Amniotic epithelial cell (primary cell): ENCODE results near the gene CA12.
A peak's percentile ranks its signal among the peaks of the same experiment; 100 is the strongest.

Experiments used
- DNase-seq: peaks from one replicate; pipeline ENCODE4 v3.0.0-alpha.2; 2010; ENCODE audit warnings: low read depth

CA12 gene

GRCh38 chr15:63401714-63402497 is 20.3 kb upstream of the CA12 start:
- no peak for DNase-seq

DNA sequence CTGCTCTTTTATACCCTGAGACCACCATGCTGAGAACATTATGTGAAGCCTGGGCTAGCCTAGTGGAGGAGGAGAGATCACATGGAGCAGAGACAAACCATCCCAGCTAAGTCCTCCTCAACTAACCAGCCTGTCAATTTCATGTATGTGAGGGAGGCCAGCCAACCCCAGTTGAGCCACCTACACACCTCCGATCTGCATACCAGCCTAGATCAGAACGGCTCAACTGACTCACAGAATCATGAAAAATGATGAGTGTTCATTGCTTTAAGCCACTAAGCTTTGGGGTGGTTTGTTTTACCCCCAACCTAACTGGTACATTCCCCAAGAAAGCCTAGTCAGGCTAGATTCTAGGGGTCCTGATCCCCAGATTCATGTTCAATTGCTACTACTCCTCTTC is 19.4 kb upstream of the CA12 start:
- DNase-seq = peak; percentile 14

DNA sequence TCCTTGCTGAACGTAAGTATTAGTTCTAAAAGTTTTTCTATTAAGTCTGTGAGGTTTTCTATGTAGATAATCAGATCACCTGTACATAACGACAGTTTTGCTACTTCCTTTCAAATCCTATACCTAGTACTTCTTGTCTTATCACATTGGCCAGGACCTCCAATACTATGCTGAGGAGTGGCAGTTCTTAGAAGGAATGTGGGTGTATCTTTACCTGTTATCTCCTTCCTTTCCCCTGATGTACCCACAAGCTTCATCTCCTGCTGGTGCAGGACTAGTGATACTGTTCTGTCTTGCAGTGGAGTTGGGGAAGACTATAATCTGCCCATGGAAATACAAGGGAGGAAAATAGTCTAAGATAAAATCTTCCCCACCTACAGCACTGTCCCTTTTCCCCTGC is 16.8 kb upstream of the CA12 start:
- DNase-seq = no peak

GRCh38 chr15:63396152-63396928 is 14.7 kb upstream of the CA12 start:
- DNase-seq = peak; percentile 58

- no peak for DNase-seq
These were observed 14.1 kb upstream of the CA12 start for GRCh38 chr15:63395730-63396151.

GRCh38 chr15:63392361-63393009 is 10.8 kb upstream of the CA12 start:
- no peak for DNase-seq

DNA sequence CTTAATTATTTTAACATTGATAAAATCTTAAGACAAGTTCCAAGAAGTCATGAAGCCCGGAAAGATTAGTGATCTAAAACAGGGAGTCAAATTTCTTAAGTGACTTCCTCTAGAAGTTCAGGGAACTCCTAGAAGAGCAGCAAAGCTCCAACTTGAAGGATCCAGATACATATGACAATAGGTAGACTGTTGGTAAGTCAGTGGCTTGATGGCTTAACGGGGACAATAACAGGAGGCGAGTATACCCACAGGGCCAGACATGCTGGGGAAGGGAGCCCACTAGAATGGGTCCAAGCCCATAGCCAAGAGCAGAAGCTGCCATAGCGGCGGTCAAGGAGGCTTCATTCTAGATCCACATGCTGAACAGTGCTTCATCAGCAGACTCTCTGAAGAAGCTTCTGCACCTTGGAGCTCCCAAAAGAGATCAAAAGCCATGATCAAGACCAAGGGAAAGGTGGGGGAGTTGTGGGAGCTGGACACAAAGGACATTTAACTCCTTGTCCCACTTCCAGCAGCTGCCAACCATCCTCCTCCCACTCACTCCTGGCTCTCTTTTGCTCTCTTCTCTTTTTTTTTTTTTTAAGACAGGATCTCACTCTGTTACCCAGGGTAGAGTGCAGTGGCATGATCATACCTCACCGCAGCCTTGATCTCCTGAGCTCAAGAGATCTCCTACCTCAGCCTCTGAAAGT is 10.2 kb upstream of the CA12 start:
- DNase-seq = no peak

DNA sequence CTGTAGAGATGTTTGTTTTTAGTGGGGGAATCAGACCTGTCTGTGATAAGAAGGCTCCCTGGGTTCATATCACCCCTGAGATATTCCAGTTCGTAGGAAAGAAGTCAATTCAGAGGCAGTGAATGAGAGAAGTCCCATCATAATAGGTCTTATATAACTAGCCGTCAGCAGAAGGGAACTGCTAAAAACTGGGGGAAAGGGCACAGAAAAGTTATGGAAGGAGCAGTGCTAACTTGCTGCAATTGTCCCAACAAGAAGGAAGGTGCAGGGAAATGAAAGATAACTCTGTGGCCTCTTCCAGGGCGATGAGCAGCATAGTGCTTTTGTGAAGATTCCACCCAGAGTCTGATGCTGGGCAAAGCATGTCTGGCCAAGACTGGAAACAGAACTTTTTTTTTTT is 9.0 kb upstream of the CA12 start:
- DNase-seq = no peak

GRCh38 chr15:63389902-63390670 is 8.4 kb upstream of the CA12 start:
- no peak for DNase-seq

- no peak for DNase-seq
These were observed 6.9 kb upstream of the CA12 start for GRCh38 chr15:63388511-63388910.

- no peak for DNase-seq
These were observed 6.3 kb upstream of the CA12 start for GRCh38 chr15:63387748-63388493.

- no peak for DNase-seq
These were observed 4.4 kb upstream of the CA12 start for GRCh38 chr15:63385911-63386531.

DNA sequence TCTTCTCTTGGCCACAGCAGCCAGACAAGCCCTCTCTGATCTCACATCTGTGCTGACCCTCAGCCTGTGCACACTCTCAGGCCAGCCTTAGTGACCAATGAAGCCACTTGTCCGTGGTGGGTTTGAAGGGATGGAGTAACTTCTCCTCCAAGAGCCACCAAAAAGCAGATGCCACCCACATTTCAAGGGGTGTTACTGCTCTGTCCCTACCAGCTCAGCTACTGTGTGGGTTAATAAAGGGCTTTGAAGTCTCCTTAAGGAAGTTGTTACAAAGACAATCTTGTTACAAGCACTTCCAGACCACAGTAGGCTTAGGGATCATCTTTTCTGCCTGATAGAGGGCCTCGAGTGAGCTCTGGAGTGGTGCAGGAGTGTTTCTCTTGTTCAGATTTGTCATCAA is 3.3 kb upstream of the CA12 start:
- no peak for DNase-seq

- DNase-seq = no peak
These were observed 1.5 kb upstream of the CA12 start for GRCh38 chr15:63382966-63383710.

DNA sequence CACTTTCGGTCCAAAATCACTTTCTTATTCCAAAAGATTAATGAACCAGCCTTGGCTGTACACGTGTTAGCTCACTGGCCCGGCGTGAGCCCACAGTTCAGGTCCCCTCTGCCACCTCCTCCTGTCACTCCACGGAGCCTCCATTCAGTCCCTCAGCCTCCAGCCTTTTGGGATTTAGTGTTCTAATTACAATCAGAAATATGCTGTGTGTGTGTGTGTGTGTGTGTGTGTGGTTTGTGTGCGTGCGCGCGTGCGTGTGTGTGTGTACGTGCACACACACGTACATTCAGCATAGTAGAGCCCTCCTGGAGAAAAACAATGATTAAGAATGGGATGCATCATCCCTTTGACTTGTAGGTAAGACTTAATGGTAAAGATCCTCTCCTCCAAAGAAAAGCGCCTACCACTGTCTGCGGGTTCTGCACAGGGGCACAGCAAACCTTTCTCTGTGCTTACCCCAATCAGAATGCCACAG is 801 bp downstream of the CA12 start:
- no peak for DNase-seq

GRCh38 chr15:63380151-63380807 is 1.4 kb downstream of the CA12 start:
- DNase-seq = no peak

- DNase-seq = no peak
These were observed 2.0 kb downstream of the CA12 start for GRCh38 chr15:63379492-63380150.

DNA sequence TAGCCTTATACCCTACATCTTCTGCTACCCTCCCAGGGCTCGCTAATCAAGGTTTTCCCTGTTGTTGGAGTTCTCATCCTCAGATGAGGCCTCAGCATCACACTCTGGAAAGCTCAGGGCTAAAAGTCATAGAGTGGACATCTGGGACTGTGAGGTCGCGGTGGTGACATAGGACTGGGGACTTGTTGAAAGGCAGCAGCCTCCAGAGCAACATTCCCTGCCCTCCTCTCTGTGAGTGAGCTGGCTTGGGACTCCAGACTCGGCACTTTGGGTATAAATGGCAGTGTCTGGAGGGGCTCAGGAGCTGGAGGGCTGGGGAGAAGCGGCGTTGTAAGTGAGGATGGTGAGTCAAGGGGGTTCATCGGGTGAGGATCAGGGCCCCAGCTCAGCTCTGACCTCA is 2.7 kb downstream of the CA12 start:
- DNase-seq = no peak
